IPS-18a (cell line): ENCODE data around the gene SPECC1L.

Experiments used
- H3K27ac ChIP-seq: one replicate; pipeline ENCODE4 v1.5.1; 2013; ENCODE audit warnings: low read length
- H3K27me3 ChIP-seq: one replicate; pipeline ENCODE4 v1.6.1; 2013; ENCODE audit warnings: mild to moderate bottlenecking, low read length; ENCODE audit not compliant: control insufficient read depth, insufficient read depth
- H3K36me3 ChIP-seq: one replicate; pipeline ENCODE4 v1.6.1; 2013; ENCODE audit warnings: low read depth, low read length; ENCODE audit not compliant: control insufficient read depth
- H3K4me1 ChIP-seq: one replicate; pipeline ENCODE4 v1.6.1; 2013; ENCODE audit warnings: low read depth, low read length; ENCODE audit not compliant: control insufficient read depth
- H3K4me3 ChIP-seq: one replicate; pipeline ENCODE4 v1.5.1; 2013; ENCODE audit warnings: low read length
- H3K9ac ChIP-seq: one replicate; pipeline ENCODE4 v1.6.1; 2013; ENCODE audit warnings: mild to moderate bottlenecking, low read length, moderate library complexity
- H3K9me3 ChIP-seq: one replicate; pipeline ENCODE4 v1.6.1; 2013; ENCODE audit warnings: low read depth, low read length; ENCODE audit not compliant: control insufficient read depth

SPECC1L gene

GRCh38 chr22:24393848-24394247 is 123.2 kb downstream of the SPECC1L start:
- Histone ChIP-seq H3K9me3 (no peaks in the 10 kb centered on the region), H3K27ac (no peak overlapping the region), H3K36me3 (peaks cover 10% of the 10 kb centered on the region), H3K4me1 (no peaks in the 10 kb centered on the region), H3K27me3 (no peaks in the 10 kb centered on the region), H3K4me3 (no peak overlapping the region), H3K9ac (no peak overlapping the region)

GRCh38 chr22:24394254-24394653 is 123.6 kb downstream of the SPECC1L start:
- Histone ChIP-seq H3K9me3 (no peaks in the 10 kb centered on the region), H3K4me3 (no peak overlapping the region), H3K36me3 (peaks cover 10% of the 10 kb centered on the region), H3K27me3 (no peaks in the 10 kb centered on the region), H3K27ac (no peak overlapping the region), H3K9ac (no peak overlapping the region), H3K4me1 (no peaks in the 10 kb centered on the region)

GRCh38 chr22:24398409-24398808 is 127.8 kb downstream of the SPECC1L start:
- H3K27ac ChIP-seq, result no peak overlapping the region
- H3K4me1 ChIP-seq, result no peaks in the 10 kb centered on the region
- peaks cover 15% of the 10 kb centered on the region for H3K36me3 ChIP-seq

GRCh38 chr22:24400034-24400725 is 129.5 kb downstream of the SPECC1L start:
- no peak overlapping the region for H3K4me3 ChIP-seq
- no peaks in the 10 kb centered on the region for H3K27me3 ChIP-seq
- H3K36me3 ChIP-seq, result peaks cover 15% of the 10 kb centered on the region
- no peak overlapping the region for H3K27ac ChIP-seq
- H3K9me3 ChIP-seq, result no peaks in the 10 kb centered on the region
- no peak overlapping the region for H3K9ac ChIP-seq
- no peaks in the 10 kb centered on the region for H3K4me1 ChIP-seq

More at GRCh38 chr22:24398409-24398808, 127.8 kb downstream of the SPECC1L start:
- no peaks in the 10 kb centered on the region for H3K9me3 ChIP-seq
- H3K27me3 ChIP-seq, result no peaks in the 10 kb centered on the region
- no peak overlapping the region for H3K4me3 ChIP-seq
- H3K9ac ChIP-seq, result no peak overlapping the region

- Histone ChIP-seq H3K9me3 (no peaks in the 10 kb centered on the region), H3K36me3 (peaks cover 15% of the 10 kb centered on the region), H3K9ac (no peak overlapping the region), H3K27me3 (no peaks in the 10 kb centered on the region), H3K27ac (no peak overlapping the region), H3K4me3 (no peak overlapping the region), H3K4me1 (no peaks in the 10 kb centered on the region)
Measured at GRCh38 chr22:24400726-24401596, 130.3 kb downstream of the SPECC1L start.

- Histone ChIP-seq H3K9me3 (no peaks in the 10 kb centered on the region), H3K4me1 (no peaks in the 10 kb centered on the region), H3K27me3 (no peaks in the 10 kb centered on the region), H3K4me3 (no peak overlapping the region), H3K27ac (no peak overlapping the region), H3K36me3 (peaks cover 11% of the 10 kb centered on the region), H3K9ac (no peak overlapping the region)
Measured at GRCh38 chr22:24401931-24402367, 131.3 kb downstream of the SPECC1L start.

- H3K9me3 ChIP-seq, result no peaks in the 10 kb centered on the region
- no peak overlapping the region for H3K9ac ChIP-seq
- H3K4me3 ChIP-seq, result no peak overlapping the region
- no peaks in the 10 kb centered on the region for H3K4me1 ChIP-seq
- H3K36me3 ChIP-seq, result peaks cover 11% of the 10 kb centered on the region
- H3K27ac ChIP-seq, result no peak overlapping the region
- H3K27me3 ChIP-seq, result no peaks in the 10 kb centered on the region
Measured at GRCh38 chr22:24402460-24403192, 132.0 kb downstream of the SPECC1L start.

GRCh38 chr22:24403346-24403745 is 132.7 kb downstream of the SPECC1L start:
- Histone ChIP-seq H3K4me1 (no peaks in the 10 kb centered on the region), H3K27me3 (no peaks in the 10 kb centered on the region), H3K9ac (no peak overlapping the region), H3K9me3 (no peaks in the 10 kb centered on the region), H3K4me3 (no peak overlapping the region), H3K36me3 (peaks cover 10% of the 10 kb centered on the region), H3K27ac (no peak overlapping the region)

- H3K36me3 ChIP-seq, result peaks cover 5% of the 10 kb centered on the region
- H3K9ac ChIP-seq, result no peak overlapping the region
- no peaks in the 10 kb centered on the region for H3K9me3 ChIP-seq
- no peak overlapping the region for H3K27ac ChIP-seq
- no peaks in the 10 kb centered on the region for H3K4me1 ChIP-seq
- no peak overlapping the region for H3K4me3 ChIP-seq
- no peaks in the 10 kb centered on the region for H3K27me3 ChIP-seq
Measured at GRCh38 chr22:24404561-24405275, 134.1 kb downstream of the SPECC1L start.

GRCh38 chr22:24405631-24406321 is 135.1 kb downstream of the SPECC1L start:
- Histone ChIP-seq H3K36me3 (peaks cover 5% of the 10 kb centered on the region), H3K4me1 (no peaks in the 10 kb centered on the region), H3K9me3 (no peaks in the 10 kb centered on the region), H3K27me3 (no peaks in the 10 kb centered on the region), H3K4me3 (no peak overlapping the region), H3K9ac (no peak overlapping the region), H3K27ac (no peak overlapping the region)
